ENCODE results near the gene ABCF2. TPM values are rescaled to one million over a fixed set of nuclear protein-coding genes. Genes with fewer than 3 reads are reported as not detected.

ABCF2 gene
- total RNA-seq, 1 donor, result 9.7 TPM

DNA sequence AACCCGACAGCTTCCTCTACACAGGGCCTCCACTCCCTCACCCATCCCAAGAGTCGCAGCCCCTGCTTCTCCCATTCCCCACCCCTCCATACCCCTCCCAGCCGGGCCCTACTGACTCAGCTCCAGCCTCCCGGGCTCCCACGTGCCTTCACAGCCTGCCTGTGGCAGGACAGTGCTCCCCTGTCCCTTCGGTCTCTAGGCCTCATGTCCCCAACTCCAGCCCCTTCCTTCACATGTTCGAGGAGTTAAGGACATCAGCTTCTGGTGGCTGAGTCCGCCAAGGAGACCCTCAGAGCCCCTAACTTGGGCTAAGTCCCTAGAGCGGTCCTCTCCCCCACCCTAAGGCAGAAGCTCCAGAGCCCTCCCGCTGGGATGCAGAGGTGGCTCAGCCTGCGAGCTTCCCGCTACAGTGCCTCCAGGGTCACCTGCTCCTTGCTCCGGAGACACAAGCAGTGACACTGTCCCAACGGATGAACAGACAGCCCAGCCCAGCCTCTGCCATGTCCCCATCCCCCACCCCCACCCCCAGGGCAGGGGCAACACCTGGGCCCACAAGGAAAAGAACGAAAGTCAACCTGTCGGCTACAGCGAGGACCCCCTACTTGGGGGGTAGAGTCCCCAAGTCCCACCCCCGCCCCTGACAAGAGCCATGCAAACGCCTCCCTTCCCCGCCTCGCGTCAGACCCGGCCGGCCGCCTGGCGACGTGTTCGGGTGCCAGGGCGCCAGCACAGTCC is 20.8 kb upstream of the ABCF2 start:
- H3K27me3 ChIP-seq (ENCODE audit: insufficient read depth, low read length), result peaks cover 56% of the 10 kb centered on the region
- no peaks in the 10 kb centered on the region for H3K9me3 ChIP-seq (ENCODE audit: low read depth, low read length)
- peaks cover 67% of the 10 kb centered on the region for H3K4me1 ChIP-seq (ENCODE audit: insufficient read depth, low read length)
- H3K4me3 ChIP-seq (ENCODE audit: low read length), result no peak overlapping the region

DNA sequence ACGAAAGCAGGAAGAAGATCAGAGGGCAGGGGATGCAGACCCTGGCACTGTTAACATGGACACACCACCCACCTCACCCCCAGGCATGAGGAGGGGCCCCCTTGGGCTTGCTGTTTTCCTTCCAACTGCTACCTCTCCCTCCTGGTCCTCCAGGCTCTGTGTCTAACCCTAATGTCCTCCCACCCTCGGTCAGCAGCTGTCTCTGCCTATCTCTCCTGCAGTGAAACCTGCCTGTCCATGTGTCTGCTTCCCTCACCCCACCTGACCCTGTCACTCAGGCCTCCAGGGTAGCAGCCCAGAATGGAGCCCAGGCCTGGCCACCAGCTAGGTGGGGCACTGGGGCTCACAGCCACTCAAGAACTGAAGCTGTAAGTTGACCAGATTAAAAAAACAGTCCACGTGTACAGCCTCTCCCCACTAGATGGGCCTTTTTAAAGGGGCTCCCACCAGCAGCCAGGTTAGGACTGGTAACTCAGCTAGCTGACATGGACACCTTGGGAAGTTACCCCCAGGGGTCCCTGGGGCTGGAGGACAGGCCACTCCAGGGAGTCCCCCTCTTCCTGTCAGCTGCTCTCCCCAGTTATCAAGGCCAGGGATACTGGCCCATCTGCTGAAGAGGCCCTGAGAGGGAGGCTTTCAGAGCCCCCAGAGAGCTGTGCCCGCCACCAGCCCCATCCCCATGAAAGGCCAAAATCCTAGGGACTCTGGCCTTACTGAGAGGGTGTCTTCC is 20.0 kb upstream of the ABCF2 start:
- H3K4me1 ChIP-seq (ENCODE audit: insufficient read depth, low read length), result peaks cover 68% of the 10 kb centered on the region
- H3K27me3 ChIP-seq (ENCODE audit: insufficient read depth, low read length), result peaks cover 48% of the 10 kb centered on the region
- H3K9me3 ChIP-seq (ENCODE audit: low read depth, low read length), result no peaks in the 10 kb centered on the region
- no peak overlapping the region for H3K4me3 ChIP-seq (ENCODE audit: low read length)

DNA sequence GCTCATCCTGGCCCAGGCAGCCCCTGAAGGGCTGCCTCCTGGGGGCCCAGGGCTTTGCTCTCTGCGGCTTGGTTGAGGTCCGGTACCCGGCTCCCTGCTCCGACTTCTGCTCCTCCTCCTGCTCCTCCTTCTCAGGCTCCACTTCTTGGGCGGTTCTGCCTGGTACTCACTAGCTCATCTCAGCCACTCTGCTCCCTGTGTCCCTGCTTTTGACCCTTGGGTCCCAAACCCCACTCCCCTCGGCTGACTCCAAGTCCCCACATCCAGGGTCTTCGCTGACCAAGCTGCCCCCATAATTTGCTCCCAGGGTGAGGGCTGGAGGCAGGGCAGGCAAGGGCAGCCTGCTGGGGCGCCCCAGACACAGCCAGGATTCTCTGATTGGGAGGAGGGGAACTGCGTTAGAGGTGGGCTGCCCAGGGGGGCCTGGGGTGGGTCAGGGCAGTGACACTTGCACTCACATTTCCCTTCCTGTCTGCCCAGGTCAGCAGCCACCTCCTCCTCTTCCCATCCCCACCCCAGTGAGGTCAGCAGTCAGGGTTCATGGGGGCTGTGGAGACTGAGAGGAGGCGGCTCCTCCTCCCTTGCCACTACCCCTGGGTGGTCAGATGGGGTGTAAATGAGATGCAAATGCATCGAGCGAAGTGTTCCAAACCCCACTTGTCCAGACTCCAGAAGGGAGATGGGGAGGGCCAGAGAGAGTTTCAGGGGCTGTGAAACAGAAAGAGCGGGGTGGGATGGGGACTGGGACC is 19.3 kb upstream of the ABCF2 start:
- H3K9me3 ChIP-seq (ENCODE audit: low read depth, low read length), result no peaks in the 10 kb centered on the region
- peaks cover 45% of the 10 kb centered on the region for H3K27me3 ChIP-seq (ENCODE audit: insufficient read depth, low read length)
- H3K4me3 ChIP-seq (ENCODE audit: low read length), result no peak overlapping the region
- peaks cover 63% of the 10 kb centered on the region for H3K4me1 ChIP-seq (ENCODE audit: insufficient read depth, low read length)

DNA sequence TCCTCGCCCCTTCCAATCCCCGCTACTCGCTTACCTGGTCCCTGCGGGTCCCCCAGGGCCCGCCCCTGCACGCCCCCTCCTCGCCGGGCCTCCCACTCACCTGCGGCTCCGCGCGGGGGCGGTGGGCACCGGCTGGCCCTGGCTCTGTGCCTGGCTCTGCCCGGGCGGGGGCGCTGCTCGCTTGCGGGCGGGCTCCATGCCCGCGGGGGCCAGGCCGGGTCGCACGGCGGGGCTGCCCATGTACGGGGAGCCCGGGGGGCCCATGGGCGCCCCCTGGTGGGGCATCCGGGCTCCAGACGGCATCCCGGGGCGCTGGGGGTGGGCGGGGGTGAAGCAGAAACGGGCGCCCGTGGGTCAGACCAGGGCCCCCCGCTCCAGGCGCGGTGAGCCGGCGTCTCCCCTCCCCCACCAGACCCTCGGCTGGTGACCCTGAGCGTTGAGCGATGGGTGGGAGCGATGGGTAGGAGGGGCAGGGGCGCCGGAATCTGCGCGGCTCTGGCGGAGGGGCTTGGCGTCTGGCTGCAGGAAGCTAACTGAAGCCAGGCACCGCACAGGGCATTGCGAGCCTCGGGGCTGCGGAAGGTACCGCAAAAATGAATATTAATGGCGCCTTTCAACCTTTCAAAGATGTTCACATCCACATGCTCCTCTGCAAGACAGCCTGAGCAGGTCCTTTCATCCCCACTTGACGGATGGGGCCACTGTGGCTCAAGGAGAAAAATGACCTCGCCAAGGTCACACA is 18.5 kb upstream of the ABCF2 start:
- Histone ChIP-seq H3K27me3 (ENCODE audit: insufficient read depth, low read length) (peaks cover 37% of the 10 kb centered on the region), H3K4me1 (ENCODE audit: insufficient read depth, low read length) (peaks cover 60% of the 10 kb centered on the region), H3K4me3 (ENCODE audit: low read length) (no peak overlapping the region), H3K9me3 (ENCODE audit: low read depth, low read length) (no peaks in the 10 kb centered on the region)

DNA sequence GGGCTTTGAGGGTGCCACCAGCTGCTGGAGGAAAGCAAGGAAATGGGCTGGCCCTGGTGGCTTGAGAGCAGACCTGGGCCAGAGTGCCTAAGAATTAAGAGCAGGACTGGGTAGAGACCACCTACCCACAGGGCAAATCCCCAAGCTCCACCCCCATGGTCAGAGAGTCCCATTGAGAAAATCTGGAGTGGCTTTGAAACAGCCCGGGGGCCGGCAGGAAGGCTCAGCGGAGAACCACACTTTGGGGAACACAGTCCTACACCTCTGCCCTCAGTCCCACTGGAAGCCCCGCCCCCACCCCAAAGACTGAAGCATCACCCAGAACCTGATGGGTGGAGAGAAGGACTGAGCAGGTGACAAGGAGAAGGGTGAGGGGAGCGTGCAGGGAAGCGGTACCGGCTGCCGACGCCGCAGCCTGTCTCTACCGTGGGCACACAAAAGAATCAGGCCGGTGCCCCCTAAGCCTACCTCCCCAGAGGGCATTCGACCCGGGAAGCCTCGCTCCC is 17.9 kb upstream of the ABCF2 start:
- Histone ChIP-seq H3K4me1 (ENCODE audit: insufficient read depth, low read length) (peaks cover 58% of the 10 kb centered on the region), H3K4me3 (ENCODE audit: low read length) (no peak overlapping the region), H3K9me3 (ENCODE audit: low read depth, low read length) (no peaks in the 10 kb centered on the region), H3K27me3 (ENCODE audit: insufficient read depth, low read length) (peaks cover 33% of the 10 kb centered on the region)

DNA sequence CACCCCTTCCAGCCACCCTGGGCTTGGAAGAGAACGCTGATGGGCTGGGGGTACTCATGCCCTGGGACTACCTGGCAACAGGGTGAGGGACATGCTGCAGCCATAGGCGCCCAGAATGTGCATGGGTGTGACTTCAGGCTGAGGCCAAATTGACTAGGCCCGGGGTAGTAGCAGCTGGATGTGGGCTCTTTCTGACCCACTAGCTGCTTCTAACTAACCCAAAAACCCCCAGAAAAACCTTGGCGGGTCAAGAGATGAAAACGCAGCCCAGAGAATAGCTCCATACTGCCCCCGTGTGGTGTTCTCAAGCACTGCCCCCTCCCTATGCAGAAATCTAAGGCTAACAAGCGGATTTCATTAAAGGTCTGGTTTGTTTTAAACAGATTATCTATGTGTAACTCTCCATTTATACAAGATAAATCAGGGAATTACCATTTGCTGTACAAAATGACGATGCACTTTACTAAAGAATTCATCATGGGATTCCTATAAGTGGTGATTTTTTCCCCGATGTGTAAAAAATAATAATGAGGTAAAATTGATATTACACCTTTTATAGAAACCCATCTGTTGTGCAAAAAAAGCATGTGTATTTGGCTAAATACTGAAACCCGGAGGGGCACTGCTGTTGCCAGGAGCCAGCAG is 17.3 kb upstream of the ABCF2 start:
- Histone ChIP-seq H3K9me3 (ENCODE audit: low read depth, low read length) (no peaks in the 10 kb centered on the region), H3K4me1 (ENCODE audit: insufficient read depth, low read length) (peaks cover 52% of the 10 kb centered on the region), H3K27me3 (ENCODE audit: insufficient read depth, low read length) (peaks cover 32% of the 10 kb centered on the region), H3K4me3 (ENCODE audit: low read length) (no peak overlapping the region)

DNA sequence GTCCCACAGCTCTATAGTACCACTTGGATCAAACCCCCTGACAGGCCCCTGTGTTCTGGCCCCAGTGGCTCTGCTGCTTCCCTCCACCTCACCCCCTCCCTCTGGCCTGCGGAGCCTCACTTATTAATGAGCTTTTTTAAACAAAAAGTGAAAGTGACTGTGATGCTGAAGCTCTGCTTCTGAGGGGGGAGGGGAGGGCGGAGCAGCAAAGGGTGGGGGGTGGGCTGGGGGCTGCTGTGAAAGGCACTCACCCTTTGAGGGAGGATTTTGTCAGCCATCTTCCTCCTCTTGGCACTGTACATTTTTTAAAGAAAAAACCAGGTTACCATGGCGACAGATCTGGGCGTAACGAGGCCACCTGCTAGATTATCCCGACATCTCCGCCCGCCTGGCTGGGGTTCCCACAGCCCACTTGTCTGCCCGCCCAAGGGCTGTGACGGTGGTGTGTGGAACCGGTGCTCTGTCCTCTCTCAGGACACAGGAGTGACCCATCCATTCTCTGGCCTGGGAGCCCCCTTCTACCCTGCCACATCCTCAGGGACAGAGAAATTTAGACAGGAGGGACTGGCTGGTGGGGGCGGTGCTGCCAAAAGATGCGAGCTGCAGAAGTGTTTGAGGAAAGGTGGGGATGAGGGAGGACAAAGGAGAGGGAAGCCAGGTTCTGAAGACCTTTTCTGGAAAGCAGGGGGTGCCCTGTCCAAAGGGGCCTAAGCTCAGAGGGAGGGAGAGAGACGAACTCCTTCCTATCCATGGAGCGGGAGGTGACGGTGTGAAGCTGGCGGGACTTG is 16.6 kb upstream of the ABCF2 start:
- Histone ChIP-seq H3K4me3 (ENCODE audit: low read length) (no peak overlapping the region), H3K27me3 (ENCODE audit: insufficient read depth, low read length) (peaks cover 32% of the 10 kb centered on the region), H3K4me1 (ENCODE audit: insufficient read depth, low read length) (peaks cover 46% of the 10 kb centered on the region), H3K9me3 (ENCODE audit: low read depth, low read length) (no peaks in the 10 kb centered on the region)

DNA sequence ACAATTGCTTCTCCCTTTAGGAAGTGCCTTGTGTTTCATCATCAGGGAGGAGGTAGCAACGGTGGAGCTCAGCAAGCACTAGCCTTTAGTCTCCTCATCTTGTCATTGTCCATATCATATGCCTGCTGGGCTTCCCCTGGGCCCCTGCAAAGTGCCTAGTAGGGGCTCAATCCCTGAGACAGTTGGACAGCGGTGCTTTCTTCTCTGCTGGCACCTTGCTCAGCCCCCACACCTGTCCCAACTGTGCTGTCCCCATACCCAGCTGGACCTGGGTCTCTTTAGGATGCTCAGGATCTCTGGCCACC is 16.0 kb upstream of the ABCF2 start:
- H3K27me3 ChIP-seq (ENCODE audit: insufficient read depth, low read length), result peaks cover 32% of the 10 kb centered on the region
- H3K9me3 ChIP-seq (ENCODE audit: low read depth, low read length), result no peaks in the 10 kb centered on the region
- no peak overlapping the region for H3K4me3 ChIP-seq (ENCODE audit: low read length)
- peaks cover 41% of the 10 kb centered on the region for H3K4me1 ChIP-seq (ENCODE audit: insufficient read depth, low read length)

DNA sequence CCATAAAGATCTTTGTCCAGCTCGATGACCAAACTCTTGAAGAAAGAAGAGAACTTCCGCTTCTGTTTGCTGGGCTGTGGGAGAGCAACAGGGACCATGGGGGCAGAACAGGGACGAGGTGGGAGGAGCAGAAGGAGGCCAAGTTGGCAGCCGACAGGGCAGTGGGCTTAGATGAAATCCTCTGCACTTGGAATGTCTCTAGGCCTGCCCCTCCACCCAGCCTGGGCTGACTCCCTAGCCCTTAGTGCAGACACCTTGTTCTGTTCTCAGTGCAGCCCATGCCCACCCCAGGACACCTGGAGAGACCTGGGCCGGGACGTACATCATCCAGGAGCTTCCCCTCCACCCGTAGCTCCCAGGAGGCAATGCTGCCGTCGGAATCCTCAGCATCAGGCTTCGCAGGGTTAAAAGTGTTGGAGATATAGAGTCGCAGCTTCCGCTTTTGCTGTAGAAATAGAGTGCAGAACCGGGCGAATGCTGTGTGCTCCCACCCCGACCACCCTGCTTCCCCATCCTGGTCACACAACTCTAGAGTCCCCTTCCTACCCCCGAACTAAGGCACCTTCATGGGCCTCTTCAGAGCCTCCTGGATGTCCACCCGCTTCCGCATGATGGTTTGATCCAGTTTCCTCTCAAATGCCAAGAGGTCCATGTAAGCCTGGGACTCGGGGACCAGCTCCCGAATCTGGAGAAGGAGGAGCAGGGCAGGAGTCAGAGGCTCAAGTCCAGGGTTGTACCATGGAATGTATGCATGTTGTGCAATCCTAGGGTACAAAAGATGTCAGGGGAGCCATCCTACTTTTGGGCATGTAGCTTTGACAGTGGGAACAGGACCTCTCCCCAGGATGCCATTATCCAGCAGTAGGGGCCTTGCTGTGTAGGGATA is 15.4 kb upstream of the ABCF2 start:
- Histone ChIP-seq H3K4me3 (ENCODE audit: low read length) (no peak overlapping the region), H3K27me3 (ENCODE audit: insufficient read depth, low read length) (peaks cover 27% of the 10 kb centered on the region), H3K4me1 (ENCODE audit: insufficient read depth, low read length) (peaks cover 35% of the 10 kb centered on the region), H3K9me3 (ENCODE audit: low read depth, low read length) (no peaks in the 10 kb centered on the region)

DNA sequence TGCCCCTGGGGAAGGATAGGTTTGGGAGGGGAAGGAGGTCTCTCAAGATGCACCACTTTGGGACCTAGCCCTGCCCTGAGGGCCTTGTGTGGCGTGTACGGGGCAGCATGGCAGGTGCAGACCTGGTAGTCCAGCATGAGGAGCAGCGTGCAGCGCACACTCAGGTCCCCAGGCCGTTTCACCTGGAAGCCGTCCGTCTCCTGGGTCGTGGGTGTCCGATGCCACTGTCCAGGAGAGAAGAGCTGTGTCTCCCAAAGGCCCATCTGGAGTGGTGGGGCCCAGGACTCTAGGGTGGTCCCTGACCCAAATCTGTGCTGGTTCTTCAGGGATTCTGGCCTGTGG is 14.7 kb upstream of the ABCF2 start:
- Histone ChIP-seq H3K4me3 (ENCODE audit: low read length) (no peak overlapping the region), H3K4me1 (ENCODE audit: insufficient read depth, low read length) (peaks cover 34% of the 10 kb centered on the region), H3K9me3 (ENCODE audit: low read depth, low read length) (no peaks in the 10 kb centered on the region), H3K27me3 (ENCODE audit: insufficient read depth, low read length) (peaks cover 21% of the 10 kb centered on the region)

DNA sequence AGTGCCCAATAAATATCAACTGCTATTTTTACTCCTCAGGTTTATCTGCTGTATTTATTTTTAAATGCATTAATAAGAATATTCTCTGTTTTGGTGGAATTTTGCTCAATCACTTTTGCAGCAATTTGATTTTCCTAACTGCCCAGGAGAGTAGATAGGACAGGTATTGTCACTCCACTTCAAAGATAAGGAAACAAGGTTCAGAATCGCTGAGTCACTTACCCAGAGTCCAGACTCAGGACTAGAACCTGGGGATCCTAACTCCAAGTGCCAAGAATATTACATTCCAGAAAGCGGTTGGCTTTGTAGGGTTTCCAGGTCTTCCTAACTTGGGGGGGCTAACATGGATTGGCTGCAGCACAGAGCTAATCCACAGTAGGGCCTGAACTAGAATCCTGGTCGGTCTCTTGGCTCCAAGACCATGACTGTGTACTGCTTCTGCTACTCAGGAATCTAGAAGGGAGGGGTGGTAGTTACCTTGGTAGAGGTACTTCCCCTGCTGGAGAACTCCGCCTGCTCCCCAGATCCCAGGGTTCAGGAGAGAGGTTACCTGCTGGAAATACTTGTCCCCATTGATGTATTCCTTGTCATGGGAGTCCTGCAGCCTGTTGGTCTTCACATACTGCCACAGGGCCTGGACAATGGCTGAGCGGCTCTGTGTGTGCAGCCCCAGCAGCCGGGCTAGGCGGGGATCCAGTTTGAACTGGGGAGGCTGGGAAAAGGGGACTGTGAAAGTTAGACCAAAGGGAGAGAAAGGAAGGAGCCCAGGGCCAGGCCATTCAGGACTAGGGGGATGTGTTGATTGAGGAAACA is 14.1 kb upstream of the ABCF2 start:
- peaks cover 15% of the 10 kb centered on the region for H3K27me3 ChIP-seq (ENCODE audit: insufficient read depth, low read length)
- peaks cover 34% of the 10 kb centered on the region for H3K4me1 ChIP-seq (ENCODE audit: insufficient read depth, low read length)
- H3K4me3 ChIP-seq (ENCODE audit: low read length), result no peak overlapping the region
- no peaks in the 10 kb centered on the region for H3K9me3 ChIP-seq (ENCODE audit: low read depth, low read length)

DNA sequence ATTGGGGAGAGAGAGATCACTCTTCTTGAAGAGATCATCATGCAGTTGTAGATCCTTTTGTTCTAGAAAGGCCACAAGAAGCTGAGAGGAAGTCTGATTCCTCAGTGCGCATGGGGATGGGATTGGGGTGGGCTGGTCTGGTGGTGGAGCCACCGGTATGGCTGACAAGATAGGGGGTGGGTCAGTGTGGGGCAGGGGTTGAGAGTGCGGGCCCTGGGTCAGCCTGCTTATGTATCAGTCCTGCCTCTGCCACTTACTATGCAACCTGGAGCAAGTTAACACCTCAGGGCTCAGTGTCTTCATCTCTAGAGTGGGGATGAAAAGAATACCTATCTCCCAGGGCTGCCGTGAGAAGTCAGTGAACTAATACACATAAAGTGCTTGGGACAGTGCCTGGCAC is 13.5 kb upstream of the ABCF2 start:
- Histone ChIP-seq H3K9me3 (ENCODE audit: low read depth, low read length) (no peaks in the 10 kb centered on the region), H3K27me3 (ENCODE audit: insufficient read depth, low read length) (peaks cover 10% of the 10 kb centered on the region), H3K4me3 (ENCODE audit: low read length) (no peak overlapping the region), H3K4me1 (ENCODE audit: insufficient read depth, low read length) (peaks cover 29% of the 10 kb centered on the region)
